SK-N-MC (cell line): ENCODE results near the gene ERMAP.

Experiments used
- EZH2 ChIP-seq: fragments of 200-600 bp; sonication (generic); IDR thresholded peaks from one replicate; pipeline ENCODE4 v1.6.1; 2017; ENCODE audit warnings: antibody characterized with exemption
- POLR2AphosphoS5 ChIP-seq: IDR thresholded peaks from 2 replicates; pipeline ENCODE4 v1.6.1; 2012; ENCODE audit warnings: mild to moderate bottlenecking, low read depth, low read length, borderline replicate concordance

DNA sequence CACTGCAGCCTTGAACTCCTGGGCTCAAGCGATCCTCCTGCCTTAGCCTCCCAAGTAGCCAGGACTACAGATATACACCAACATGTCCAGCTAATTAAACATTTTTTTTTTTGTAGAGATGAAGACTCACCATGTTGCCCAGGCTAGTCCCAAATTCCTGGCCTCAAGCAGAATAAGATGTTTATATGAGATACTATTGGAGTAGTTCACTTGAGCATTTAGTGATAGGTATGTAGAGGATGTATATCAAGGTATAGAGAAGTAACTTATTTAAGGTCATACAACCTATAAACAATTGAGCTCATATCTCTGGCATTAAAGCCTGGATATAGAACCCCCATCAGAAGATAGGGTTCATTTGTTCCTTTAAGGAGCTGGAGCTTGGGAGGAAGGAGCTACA lies 36.7 kb upstream of the ERMAP start:
- TF ChIP-seq POLR2AphosphoS5 = no peak
- TF ChIP-seq EZH2 = no peak
